Endometrium (tissue), 2 donors: ENCODE data around the gene RSAD1.
"Not testable (repeated sequence)": the region's sequence is repeated elsewhere in the genome, so short reads cannot be mapped to it uniquely, and the experiment has no call there.

ENCODE experiments used
- FAIRE-seq: peaks from 2 replicates; lab custom pipeline; 2012; peaks lifted over from hg19 to GRCh38; lab: Jason Lieb, UNC
- donor health status: control.
- donor health status: control.

The RSAD1 gene

DNA sequence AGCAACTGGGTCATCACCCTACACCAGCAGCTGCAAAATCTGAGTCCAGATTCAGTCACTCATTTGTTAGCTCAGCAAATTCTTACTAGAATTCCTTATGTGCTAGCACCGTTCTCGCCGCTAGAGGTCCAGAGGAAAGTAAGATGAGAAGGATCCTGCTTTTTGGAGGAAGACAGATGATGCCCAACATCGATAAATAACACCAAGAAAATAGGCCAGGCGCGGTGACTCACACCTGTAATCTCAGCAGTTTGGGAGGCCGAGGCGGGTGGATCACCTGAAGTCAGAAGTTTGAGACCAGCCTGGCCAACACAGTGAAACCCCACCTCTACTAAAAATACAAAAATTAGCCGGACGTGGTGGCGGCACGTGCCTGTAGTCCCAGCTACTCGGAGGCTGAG is 5.9 kb upstream of the RSAD1 start:
- not testable (repeated sequence) for FAIRE-seq

DNA sequence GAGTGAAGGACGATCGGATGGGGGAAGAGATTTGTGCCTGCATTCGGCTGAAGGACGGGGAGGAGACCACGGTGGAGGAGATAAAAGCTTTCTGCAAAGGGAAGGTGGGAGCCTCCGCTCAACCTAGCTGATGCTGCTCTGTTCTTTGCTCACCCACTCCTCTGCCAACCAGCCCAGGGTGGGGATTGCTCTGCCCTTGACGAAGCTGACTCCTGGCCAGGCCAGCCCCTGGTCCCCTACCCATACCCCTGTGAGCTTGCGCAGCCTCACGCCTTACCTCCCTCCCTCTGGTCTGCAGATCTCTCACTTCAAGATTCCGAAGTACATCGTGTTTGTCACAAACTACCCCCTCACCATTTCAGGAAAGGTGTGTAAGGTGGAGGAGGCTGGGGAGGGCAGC is 4.8 kb upstream of the RSAD1 start:
- FAIRE-seq = no peak

DNA sequence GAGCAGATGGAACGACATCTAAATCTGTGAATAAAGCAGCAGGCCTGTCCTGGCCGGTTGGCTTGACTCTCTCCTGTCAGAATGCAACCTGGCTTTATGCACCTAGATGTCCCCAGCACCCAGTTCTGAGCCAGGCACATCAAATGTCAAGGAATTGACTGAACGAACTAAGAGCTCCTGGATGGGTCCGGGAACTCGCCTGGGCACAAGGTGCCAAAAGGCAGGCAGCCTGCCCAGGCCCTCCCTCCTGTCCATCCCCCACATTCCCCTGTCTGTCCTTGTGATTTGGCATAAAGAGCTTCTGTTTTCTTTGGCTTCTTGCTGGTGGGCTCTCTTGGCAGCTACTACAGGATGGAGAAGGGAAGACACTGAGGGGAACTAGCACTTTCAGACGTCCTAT is 4.1 kb upstream of the RSAD1 start:
- FAIRE-seq = no peak

DNA sequence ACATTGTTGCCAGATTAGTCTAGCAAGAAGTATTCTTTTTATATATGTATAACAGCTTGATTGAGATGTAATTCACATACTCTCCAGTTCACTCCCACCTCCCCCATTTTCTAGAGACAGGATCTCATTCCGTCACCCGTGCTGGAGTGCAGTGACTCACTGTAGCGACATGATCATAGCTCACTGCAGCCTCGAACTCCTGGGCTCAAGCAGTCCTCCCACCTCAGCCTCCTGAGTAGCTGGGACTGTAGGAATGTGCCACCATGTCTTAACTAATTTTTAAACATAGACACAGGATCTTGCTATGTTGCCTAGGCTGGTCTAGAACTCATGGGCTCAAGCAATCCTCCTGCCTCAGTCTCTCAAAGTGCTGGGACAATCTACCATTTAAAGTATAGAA is 3.3 kb upstream of the RSAD1 start:
- FAIRE-seq = no peak

DNA sequence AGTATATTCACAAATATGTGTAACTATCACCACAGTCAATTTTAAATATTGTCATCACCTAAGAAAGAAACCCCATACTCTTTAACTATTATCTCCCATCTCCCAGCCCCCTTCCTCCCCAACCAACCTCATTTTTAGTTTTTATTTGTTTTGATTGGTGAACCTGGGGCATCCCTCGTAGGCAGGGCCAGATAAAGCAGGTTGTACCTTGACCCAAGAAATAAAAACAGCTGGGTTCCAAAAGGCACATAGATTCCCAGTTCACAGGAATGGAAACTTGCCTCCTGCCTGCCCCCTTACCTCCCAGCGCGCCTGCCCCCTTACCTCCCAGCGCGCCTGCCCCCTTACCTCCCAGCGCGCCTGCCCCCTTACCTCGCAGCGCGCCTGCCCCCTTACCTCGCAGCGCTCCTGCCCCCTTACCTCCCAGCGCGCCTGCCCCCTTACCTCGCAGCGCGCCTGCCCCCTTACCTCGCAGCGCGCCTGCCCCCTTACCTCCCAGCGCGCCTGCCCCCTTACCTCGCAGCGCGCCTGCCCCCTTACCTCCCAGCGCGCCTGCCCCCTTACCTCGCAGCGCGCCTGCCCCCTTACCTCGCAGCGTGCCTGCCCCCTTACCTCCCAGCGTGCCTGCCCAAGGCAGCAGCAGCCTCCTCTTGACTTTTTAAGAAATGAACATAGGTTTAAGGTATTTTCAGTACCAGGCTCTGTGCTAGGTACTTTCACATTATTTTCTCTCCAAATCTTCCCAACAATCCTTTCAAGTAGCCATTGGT is 2.7 kb upstream of the RSAD1 start:
- FAIRE-seq = not testable (repeated sequence)

DNA sequence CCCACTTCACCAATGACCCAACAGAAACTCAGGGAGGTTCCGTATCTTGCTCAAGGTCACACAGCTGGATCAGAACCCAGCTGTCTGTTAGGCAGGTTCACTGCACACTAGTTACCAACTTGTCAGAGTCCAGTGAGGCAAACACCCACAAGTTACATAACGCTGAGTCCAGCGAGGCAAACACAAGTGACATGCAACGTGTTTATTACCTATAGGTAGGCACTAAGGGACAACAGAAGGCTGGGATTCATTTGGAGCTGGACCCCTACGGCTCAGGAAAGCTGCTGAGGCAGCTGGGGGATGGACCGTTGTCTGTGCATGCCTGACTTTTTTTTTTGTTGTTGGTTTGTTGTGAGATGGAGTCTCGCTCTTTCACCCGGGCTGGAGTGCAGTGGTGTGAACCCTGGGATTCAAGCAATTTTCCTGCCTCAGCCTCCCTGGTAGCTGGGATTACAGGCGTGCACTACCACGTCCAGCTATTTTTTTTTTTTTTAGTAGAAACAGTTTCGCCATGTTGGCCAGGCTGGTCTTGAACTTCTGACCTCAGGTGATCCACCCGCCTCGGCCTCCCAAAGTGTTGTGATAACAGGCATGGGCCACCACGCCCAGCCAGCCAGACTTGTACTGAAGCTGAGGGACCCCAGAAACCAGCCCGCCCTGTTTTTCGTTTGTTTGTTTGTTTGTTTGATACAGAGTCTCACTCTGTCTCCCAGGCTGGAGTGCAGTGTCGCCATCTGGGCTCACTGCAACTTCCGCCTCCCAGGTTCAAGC is 1.9 kb upstream of the RSAD1 start:
- FAIRE-seq = no peak

DNA sequence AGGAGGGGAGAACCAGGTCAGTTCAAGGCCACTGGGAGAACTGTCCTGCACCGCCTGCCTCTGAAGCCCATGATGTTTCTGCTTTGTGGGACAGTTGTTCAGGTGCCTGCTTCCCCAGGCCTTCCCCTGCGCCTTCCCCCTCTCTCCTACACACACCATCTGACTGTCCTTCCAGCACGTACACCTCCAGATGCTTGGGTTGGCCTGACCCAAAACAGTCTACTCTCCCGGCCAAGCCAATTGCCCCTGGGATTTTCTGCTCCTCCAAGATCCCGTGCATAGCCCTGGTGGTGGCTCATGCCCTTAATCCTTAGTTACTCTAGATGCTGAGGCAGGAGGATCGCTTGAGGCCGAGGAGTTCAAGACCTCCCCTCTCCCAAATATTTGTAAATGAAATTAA is 684 bp upstream of the RSAD1 start:
- no peak for FAIRE-seq

DNA sequence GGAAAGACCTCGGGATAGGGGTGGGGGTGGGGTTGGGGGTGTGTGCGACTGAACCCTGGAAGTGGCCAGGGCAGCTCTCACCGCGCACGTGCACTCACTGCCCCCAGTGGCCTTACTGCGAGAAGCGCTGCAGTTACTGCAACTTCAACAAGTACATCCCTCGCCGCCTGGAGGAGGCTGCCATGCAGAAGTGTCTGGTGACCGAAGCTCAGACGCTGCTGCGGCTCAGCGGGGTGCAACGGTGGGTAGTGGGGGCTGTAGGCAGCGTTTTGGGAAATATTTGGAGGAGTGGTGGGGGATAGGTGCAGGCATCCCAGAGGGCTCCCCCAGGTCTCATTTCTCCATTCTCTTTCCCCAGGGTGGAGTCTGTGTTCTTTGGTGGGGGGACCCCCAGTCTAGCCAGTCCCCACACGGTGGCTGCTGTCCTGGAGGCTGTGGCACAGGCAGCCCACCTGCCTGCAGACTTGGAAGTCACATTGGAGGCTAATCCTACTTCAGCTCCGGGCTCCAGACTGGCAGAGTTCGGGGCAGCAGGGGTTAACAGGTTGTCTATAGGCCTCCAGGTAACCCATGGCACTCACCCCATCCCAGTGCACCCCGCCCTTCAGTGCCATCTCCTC is 972 bp downstream of the RSAD1 start:
- FAIRE-seq = no peak

DNA sequence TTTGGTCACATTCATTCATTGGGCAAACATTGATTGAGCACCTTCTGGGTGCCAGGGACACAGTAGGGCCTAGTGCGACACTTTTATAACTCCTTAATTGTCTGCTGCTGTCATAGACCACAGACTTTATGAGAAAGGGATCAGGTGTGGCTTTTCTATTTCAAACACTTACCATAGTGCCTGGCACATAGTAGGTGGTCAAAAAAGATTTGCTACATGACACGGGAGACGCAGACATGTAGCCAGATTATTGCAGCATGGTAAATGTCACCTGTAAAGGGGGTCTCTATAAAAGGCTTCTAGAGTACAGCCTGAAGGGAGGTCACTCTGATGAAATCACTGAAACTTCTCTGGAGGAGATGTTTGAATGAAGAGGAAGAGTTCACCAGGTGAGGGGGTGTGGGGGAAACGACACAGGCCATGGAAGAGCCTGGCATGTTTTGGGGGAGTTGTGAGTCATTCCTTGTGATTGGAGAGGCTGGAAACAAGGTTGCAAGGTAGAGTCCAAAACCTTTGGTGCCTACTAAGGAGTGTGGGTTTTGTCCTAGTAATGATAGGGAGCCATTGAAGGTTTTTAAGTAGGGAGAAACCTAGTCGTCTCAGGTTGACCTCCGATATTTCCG is 1.6 kb downstream of the RSAD1 start:
- no peak for FAIRE-seq

DNA sequence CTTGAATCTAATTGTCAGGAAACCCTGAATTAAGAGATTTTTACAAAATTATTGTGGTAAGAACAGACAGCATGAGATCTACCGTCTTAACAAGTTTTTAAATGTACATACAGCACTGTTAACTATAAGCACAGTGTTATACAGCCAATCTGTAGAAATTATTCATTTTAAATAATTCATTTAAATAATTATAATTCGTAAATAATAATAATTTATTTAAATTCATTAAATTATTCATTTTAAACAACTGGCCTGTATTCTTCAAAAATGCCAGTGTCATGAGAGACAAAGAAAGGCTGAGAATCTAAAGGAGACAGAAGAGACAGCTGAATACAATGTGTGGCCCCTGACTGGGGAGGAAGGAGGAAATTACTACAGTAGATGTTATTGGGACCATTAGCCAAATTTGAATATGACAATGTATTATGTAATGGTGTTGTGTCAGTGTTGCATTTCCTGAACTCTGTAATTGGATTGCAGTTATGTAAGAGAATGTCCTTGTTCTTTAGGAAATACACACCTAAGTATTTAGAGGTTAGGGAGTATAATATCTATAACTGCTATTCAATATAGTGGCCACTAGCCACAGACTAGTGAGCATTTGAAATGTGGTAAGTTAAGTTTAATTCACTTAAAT is 2.3 kb downstream of the RSAD1 start:
- no peak for FAIRE-seq

DNA sequence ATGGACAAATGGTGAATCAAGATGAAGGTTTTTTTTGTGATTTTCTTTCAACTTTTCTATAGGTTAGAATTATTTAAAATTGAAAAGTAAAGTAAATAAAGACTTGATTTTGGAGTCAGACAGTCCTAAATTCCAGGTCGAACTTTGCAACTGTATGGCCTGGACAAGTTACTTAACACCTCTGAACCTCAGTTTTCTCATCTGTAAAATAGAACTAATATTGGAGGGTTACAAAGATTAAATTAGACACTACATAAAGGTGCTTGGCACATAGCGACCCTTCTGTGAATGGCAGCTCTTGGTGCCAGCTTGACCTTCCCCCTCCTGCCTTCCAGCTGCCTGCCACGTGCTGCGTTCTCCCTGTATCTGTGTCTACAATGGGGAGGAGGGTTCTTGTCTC is 3.0 kb downstream of the RSAD1 start:
- no peak for FAIRE-seq

DNA sequence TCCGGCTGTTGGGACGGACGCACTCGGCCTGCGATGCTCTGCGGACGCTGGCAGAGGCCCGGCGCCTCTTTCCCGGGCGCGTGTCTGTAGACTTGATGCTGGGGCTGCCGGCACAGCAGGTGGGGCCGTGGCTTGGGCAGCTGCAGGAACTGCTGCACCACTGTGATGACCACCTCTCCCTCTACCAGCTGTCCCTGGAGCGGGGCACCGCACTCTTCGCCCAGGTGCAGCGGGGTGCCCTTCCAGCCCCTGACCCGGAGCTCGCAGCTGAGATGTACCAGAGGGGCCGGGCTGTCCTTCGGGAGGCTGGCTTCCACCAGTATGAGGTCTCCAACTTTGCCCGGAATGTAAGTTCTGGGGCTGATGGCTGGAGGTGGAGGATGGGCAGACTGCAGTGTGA is 3.5 kb downstream of the RSAD1 start:
- no peak for FAIRE-seq

DNA sequence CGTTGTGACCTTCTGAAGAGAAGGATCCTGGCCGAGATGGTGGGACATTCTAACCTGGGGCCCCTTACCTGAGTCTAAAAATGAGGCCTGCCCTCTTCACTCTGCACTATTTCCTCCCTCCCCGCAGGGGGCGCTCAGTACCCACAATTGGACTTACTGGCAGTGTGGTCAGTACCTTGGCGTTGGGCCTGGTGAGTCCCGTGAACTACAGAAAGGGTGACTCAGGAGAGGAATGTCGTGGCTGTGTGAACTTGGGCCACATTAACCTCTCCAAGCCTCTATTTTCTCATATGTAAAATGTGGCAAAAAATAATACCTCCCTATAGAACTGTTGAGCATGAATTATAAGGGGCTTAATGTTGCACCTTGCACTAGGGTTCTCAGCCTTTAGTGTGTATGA is 3.9 kb downstream of the RSAD1 start:
- peak; percentile 62 for FAIRE-seq

DNA sequence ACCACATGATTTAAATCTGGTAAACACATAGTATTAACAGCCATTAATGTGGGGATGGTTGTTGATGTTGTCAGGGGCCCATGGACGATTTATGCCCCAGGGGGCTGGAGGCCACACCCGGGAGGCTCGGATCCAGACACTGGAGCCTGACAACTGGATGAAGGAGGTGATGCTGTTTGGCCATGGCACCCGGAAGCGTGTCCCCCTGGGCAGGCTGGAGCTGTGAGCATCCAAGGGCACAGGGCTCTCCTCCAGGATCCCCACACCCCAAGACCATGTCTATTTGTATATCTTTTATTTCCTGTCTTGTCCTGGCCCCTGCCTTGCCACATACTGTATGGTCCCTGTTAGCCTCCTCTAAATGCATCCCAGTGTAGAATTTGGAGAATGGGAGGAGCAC is 4.6 kb downstream of the RSAD1 start:
- no peak for FAIRE-seq

DNA sequence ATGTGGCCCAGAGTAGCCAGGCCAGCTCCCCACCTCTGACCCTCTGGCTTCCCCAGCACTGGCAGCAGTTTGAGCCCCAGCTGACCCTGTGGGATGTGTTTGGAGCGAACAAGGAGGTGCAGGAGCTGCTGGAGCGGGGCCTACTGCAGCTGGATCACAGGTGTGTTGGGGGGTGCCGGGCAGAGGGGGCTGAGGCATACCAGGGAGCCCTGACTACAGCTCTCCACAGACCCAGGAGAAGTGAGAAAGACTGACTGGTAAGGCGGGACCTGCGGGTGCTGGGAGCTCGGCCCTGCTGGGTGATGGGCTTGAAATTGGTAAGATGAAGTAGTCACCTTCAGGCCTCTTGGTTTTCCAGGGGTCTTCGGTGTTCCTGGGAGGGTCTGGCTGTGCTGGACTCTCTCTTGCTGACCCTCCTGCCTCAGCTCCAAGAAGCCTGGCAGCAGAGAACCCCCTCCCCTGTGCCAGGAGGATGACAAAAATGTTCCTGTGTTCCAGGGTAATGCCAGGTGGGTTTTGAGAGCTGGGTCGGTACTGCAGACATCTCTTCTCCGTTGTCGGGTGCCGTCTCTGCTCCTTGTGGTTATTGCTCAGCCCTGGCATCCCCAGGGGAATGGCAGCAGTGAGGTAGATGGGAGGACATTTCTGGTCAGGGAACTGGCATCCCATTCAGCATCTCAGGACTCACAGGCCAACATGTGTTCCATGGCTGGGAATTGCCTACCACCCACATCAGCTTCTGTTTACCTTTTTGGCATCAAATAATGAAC is 5.9 kb downstream of the RSAD1 start:
- FAIRE-seq = no peak

DNA sequence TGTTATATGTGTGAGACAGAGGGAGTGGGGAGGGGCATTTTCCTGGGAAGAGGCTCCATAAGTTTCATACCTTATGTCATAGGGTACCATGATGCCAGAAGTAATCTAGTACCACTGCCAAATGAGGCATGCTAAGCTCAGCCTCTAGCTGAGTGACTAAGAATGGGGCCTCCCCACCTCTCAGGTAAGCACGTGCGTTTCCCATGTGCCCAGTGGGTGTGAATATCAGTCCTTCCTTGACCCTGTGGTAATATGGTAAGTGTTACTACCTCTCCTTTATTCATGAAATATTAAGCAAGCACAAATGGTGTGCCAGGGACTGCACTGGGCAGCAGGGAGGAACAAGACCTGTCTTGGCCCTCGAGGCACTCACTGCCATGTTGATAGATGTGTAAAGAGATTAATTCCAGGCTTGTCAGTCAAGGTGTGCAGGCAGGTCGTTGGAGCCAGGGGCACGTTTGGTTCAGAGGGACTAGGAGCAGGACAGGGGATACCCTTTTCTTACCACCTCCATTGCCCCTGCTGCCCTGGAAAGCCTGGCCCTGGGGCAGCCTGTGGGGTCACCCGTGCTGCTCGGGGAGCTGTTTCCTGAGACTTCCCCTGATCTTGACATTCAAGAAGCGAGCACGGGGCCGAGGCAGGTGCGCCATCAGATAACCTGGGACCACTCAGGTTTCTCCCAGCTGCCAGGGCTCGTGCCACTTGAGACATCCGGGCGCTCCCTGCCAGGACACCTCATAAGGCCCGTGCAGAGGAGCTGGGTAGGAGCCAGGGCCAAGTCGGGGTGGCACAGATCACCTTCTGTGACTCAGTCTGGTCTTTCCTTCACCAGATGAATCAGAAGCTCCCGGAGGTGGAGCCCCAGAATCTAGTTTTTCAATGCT is 8.8 kb downstream of the RSAD1 start:
- no peak for FAIRE-seq

DNA sequence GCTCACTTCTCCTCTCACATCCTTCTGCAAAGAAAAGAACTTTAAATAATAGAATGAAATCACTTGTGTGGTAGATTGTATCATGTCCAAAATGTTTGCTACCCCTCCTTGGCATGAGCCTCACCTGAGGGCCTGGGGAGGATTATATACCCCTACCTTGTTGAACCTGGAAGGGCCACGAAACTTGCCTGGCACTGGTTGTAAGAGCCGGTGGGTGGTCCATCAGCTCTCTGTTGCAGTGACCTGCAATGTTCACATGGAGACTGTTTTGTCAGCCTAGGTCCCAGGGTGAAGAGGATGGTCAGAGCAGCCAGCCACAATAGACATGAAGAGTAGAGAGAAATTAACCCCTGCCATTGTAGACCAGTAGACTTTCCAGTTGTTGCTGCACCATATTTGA is 10.2 kb downstream of the RSAD1 start:
- no peak for FAIRE-seq

DNA sequence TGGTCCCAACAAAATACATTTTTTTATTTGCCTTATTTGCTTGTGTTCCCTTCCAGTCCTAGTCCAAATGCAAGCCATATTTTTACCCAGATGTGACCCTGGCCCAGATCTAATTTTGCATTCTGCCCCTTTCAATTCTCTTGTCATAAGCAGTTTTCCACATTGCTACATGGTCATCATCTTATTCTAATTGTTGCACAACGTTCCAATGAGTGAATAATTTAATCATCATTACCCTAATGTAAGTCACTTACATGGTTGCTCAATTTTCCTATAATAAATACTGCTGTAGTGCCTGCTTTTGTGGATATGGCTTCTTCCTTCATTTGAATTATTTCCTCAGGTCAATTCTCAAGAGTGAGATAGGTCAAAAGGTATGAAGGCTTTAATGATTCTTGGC is 12.8 kb downstream of the RSAD1 start:
- FAIRE-seq = no peak

DNA sequence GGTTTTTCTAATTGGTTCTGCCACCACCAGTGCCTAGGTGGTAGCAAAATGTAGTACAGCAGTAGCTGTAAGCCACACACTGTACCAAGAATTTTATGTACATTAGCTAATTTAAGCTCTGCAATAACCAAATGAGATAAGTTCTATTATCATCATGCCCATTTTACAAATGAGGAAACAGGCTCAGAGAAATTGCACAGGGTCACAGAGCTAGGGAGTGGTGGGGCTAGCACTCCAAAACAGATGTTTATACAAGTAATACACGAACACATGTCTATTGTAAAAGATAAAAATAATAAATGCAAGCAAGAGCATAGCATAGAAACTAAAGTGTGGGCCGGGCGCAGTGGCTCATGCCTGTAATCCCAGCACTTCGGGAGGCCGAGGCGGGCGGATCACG is 13.6 kb downstream of the RSAD1 start:
- no peak for FAIRE-seq

DNA sequence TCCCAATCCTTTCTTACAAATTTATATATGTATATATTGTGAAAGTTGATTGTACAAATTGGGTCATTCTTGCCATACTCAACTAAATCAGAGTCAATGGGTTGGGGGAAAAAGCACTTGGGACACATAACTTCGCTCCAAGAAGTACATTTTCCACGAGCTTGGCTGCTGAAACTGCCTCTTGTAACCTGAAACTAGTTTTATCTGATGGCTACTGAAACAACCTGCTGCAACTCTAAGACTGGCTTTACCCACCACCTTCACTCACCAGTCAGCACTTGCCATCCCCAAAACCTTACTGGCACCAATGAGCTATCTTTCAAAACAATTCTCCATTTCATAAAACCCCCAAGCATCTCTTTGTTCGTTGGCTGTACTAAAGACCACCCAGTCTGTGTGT is 15.1 kb downstream of the RSAD1 start:
- FAIRE-seq = no peak
